GM21390 (cell line): ENCODE measurements around the gene ASXL2.
"Not testable (repeated sequence)": the region's sequence is repeated elsewhere in the genome, so short reads cannot be mapped to it uniquely, and the experiment has no call there.

Experiments used
- ATAC-seq: cut with Tn5 transposase; IDR thresholded peaks from one replicate; pipeline ENCODE4 v1.9.1; 2021; ENCODE audit not compliant: unreplicated experiment

The ASXL2 gene

DNA sequence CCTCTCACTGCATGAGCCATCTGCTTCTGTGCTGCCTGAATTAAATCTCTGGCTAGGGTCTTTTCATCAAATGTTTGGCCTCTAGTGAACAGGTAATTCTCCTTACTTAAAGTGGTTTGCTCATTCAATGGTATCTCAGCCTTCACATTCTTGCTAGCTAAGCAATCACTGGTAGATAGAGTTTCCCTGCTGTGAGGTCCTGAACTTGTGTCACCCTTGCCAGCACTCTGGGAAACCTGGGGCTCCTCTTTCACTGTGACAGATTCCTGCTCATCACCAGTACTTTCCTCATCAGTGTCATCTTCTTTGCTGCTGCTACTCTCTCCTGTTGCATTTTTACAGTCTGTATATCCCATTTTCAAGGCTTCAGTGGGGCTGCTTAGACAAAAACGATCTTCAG is 135.8 kb downstream of the ASXL2 start:
- no peak for ATAC-seq

DNA sequence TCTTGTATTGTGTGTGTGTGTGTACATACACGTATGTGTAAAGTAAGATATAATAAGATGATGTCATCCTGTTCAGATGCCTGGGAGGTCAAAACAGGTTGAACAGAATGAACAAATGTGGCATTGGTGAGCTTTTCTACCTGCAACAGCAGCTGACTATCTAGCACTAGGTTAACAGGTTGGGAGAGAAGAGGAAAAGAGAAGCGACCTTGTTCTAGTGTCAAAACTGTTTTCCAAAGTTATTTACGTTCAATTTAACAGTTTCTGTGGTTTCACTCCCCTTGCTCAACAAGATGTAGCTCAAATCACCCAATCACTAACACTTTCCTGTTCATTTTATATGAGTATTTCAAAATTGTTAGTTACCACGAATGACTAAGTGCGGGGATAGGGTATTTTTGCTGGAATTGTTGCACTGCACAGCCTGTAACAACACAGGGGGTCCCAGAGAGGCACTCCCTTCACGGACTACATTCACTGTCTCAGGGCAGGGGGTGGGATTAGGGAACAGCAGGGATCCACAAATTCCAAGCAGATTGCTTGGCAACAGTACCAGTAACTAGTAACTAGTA is 137.4 kb downstream of the ASXL2 start:
- ATAC-seq, result no peak

DNA sequence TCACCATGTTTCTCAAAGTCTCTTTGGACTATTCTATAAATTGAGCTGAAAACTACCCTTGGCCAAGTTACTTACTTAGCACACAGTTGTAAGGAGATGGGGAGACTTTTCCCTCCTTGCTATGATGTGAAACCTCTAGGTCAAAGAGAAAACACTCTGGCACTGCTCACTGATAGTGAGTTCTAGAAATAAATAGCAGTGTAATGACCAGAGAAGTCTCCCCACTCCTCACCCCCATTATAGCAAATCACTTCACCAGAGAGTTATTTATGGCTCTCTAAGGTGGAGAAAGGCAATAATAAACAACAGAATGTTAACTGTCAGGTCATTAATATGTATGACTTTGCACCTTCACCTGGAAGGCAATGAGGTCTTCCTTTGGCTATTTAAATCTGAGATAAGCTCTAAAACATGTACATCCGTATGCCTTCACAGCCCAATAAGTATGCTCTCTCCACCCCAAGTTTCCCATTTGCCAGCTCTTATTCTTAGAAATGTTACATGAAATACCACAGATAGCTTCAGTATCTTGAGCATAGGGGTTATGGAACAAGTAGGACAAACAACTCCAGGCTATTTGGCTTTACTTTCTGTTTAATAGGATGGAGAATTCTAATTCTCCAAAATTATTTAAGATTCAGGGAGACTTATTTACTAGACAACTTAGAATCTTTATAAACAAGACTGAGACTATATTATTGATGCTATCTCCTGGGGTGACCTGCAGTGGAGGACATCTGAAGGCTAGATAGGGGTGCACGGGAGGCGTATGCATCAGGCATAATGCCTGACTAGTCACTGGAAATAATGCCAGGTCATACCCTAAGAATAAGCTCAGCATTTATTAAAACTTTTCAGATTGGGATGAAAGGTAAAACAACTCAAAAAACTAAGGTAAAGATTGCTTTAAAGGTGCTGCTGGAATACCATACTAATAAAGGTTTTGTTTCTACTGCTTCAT is 139.6 kb downstream of the ASXL2 start:
- no peak for ATAC-seq

DNA sequence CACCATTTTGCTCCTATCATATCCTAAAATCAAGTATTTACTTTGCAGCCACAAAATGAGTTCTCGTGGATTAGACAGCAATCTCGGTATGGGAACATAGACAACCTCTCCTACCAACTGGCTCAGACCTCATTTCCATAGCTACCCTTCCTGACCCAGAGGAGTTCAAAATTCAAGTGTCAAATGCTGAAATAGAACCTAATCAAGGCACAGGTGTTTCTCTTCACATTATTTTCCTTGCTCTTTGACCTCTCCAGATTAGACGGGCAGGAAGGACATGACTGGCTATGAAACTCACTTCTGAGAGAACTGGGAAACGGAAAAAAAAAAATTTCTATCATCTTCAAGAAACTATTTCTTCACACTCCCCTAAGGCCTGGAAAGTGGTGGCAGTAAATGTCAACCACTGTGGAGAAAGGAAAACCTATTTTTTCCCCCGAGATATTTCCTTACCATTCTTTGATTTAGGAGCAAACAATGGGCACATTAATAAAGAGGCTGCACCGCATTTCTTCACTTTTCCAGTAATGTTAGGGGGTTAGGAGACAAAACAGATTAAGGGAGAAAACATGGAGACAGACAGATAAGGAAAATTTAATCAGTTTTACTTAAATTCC is 141.3 kb downstream of the ASXL2 start:
- no peak for ATAC-seq

DNA sequence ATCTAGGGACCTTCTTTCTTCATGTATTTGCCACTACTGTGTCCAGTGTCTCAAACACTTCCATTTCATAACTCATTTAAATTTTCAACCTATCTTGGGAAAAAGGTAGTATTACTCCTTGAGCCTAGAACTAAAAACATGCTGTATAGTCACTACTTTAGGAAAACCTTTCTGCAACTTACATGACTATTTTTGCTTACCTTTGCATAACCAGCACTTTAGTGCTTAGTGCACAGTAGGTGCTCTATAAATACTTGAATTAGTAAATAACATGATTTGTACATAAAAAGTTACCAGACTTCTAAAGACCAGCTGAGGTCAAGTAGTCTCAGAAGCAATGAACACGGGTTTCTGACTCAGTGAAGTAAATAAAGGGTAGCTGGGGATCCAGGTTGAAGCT is 142.5 kb downstream of the ASXL2 start:
- no peak for ATAC-seq

DNA sequence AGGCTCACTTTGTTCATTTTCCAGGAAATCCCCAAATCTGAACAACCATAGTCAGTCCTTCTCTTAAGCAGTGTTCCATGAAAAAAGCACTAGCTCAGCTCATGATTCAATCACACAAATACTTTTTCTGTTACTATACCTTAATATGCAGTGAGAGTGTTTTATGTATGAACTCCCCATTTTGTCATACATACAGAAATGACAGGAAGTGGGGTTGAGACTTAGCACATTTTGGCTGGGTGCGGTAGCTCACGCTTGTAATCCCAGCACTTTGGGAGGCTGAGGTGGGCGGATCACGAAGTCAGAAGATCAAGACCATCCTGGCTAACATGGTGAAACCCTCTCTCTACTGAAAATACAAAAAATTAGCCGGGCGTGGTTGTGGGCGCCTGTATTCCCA is 149.7 kb downstream of the ASXL2 start:
- ATAC-seq, result no peak

DNA sequence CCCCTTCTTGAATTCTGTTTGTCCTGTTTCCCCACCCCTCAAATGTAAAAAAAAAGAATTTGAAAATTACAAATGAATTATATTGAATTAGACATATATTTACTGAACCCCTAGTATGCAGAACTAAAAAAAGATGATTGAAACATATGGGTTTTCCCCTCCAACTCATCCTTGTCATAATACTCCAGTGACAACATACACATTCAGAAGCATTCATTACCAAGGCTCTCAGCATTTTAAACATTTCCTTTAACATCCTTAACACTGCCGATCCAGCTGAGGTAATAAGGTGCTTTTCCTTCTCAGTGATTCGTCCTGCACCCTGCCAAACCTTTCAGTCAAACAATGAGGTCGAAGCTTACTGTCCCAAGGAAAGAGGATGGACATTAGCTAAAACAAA is 151.8 kb downstream of the ASXL2 start:
- no peak for ATAC-seq

DNA sequence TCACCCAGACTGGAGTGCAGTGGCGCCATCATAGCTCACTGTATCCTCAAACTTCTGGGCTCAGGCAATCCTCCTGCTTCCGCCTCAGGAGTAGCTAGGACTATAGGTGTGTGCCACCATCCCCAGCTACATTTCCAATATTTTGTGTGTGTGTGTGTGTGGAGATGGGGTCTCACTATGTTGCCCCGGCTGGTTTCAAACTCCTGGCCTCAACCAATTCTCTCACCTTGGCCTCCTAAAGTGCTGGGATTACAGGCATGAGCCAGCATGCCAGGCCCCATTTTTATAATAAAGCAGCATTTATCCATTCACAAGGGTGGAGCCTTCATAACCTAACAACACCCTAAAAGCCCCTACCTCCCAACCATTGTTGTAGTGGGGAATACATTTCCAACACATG is 152.4 kb downstream of the ASXL2 start:
- ATAC-seq, result no peak

DNA sequence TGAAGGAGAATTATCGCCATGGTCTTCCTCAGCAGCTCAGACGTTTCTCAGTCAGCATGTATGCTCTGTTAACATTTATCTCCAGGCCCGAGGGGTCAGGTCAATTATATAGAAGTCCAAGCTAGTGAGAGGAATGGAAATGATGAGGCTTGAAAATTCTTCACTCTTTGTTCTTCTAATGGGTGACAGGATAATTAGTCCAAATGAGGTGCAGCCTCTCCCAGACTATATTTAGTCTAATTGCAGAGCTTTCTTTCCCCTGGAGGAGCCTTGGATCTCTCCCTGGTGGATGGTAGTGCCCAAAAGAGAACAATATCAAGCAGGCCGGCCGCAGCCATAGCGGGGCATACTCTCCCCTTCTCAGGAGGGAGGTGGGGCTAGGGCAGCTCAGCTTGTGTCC is 153.5 kb downstream of the ASXL2 start:
- no peak for ATAC-seq

DNA sequence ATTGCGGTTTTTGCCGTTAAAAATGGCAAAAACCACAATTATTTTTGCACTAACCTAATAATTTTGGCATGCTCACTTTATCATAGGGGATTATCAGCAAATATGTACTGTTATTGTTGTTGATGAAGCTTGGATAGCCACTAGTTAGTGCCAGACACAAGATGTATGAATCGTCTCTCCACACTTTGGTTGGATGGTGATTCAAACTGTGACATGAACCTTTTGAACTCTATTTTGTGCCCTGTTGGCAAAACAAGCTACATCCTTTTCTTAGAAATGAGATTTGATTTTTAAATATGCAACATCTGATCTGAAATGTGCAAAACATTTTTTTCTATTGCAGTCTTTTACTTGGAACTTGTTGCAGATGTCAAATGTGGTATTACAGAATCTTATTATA is 156.1 kb downstream of the ASXL2 start:
- ATAC-seq, result no peak

DNA sequence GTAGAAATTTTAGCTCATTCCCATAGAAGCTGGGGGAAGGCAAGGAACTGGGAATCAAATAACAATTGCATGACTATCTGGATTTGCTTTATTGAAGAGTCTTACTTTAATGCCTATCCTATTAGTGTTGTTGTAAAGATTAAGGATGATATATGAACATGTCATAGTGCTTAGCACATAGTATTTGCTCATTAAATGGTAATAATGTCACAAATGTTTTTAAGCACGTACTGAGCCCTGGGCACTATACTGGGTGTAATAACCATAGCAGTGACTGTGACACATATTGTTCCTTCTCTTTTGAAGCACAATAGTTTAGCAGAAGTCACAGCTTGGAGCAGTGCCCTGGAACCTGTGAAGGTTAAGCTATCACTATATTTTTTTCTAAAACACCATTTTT is 157.7 kb downstream of the ASXL2 start:
- no peak for ATAC-seq

DNA sequence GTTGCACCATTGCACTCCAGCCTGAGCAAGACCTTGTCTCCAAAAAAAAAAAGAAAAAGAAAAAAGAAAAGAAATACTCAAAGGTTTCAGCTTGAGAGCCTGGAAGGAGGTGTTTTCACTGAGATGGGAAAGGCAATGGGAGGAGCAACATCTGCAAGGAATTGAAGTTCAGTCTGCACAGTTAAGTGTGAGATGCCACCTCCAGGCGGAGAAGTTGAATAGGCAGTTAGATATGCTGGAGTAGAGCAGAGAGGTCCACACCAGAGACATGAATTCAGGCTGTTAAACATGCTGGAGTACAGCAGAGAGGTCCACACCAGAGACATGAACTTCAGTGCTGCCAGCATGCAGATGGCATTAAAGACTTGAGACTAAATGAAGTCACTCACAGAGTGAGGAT is 163.5 kb downstream of the ASXL2 start:
- no peak for ATAC-seq

DNA sequence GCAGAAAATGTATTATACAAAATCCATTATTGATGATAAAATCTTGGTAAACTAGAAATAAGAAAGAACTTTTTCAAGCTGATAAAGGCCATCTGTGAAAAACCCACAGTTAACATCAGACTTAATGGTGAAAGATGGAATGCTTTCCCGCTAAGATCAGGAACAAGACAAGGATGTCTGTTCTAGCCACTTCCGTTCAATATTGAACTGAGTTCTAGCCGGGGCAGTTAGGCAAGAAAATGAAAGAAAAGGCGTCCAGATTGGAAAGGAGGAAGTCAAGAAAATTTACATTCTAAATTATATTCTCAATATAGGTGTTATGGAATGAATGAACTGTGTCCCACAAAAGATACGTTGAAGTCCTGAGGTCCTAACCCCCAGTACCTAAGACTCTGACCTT is 165.8 kb downstream of the ASXL2 start:
- no peak for ATAC-seq

DNA sequence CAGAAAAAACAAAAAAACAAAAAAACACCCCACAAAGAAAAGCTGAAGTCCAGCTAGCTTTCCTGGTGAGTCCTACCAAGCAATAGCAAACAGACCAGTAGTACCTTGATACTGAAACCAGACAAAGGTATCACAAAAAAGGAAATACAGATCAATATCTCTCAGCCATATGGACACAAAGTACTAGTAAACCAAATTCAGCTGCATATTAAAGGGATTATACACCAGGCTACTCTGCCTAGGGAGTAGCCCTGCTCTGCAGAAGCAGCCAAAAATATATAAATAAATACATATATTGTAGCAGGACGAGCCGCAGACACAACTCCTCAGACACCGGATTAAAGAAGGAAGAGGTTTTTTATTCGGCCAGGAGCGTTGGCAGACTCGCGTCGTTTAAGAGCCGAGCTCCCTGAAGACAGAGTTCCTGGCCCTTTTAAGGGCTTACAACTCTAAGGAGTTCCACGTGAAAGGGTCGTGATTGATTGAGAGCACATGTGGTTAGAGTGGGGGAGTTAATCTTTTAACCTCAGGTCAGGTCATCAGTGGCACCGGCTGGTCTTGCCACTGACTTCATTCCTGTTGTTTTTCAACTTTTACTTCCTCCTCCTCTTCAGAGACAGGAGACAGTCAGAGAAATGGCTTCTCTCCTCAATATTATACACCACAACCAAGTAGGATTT is 166.5 kb downstream of the ASXL2 start:
- ATAC-seq, result no peak

DNA sequence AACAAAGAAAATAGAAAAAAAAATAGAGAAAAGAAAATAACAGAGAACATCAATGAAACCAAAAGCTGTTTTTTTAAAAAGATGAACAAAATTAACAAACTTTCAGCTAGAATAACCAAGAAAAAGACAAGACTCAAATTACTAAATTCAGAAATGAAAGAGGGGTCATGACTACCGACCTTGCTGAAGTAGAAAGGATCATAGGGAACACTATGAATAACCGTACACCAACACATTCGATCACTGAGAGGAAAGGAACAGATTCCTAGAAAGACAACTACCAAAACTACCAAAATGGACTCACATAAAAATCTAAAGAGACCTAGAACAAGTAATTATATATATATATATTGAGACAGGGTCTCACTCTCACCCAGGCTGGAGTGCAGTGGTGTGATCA is 167.5 kb downstream of the ASXL2 start:
- ATAC-seq, result no peak

DNA sequence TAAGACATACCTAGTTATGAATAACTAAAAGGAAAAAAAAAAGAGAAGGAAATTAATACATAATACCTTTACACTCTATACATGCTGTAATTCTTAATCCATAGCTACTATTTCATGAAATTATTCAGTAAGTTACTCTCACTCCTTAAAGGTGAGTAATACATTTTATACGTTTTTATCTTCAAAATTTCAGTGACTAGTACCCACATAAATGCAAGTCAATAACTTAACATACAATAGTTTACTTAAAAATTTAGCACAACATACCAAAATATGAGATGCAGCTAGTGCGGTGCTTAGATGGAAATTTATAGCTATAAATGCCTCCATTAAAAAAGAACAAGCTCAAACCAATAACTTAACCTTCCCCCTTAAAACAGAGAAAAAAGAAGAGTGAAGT is 168.9 kb downstream of the ASXL2 start:
- ATAC-seq, result no peak

DNA sequence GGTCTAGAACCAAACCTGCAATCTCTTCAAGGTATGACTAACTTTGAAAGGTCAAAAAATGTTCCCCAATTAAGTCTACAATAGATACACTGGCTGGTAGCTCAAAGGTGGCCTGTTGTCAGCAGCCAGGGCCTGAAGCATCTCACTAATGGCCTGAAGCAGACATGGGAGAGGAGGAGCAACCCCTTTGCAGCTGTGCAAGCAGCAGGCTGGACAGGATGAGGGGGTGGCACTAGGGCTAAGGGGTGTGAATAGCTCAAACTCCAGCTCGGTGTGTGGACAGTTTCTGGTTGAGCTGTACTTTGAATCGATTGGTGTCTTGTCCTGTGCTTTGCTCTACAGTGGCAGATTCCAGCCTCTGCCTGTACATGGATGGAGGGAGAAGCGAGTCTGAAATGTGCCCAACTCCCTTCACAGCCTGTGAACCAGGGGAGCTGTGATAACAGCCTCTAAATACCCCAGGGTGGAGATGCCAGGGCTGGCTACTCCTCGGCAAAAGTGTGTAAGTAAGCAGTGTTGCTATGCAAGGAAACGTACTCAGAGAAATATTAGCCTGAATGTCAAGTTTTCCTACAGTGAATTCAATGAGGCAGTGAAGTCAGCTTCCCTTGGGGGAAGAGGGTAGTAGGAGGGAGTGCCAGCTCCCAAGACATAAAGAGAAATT is 170.2 kb downstream of the ASXL2 start:
- ATAC-seq, result no peak

DNA sequence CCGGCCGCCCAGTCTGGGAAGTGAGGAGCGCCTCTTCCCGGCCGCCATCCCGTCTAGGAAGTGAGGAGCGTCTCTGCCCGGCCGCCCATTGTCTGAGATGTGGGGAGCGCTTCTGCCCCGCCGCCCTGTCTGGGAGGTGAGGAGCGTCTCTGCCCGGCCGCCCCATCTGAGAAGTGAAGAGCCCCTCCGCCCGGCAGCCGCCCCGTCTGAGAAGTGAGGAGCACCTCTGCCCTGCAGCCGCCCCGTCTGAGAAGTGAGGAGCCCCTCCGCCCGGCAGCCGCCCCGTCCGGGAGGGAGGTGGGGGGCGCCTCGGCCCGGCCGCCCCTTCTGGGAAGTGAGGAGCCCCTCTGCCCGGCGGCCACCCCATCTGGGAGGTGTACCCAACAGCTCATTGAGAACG is 172.7 kb downstream of the ASXL2 start:
- not testable (repeated sequence) for ATAC-seq

DNA sequence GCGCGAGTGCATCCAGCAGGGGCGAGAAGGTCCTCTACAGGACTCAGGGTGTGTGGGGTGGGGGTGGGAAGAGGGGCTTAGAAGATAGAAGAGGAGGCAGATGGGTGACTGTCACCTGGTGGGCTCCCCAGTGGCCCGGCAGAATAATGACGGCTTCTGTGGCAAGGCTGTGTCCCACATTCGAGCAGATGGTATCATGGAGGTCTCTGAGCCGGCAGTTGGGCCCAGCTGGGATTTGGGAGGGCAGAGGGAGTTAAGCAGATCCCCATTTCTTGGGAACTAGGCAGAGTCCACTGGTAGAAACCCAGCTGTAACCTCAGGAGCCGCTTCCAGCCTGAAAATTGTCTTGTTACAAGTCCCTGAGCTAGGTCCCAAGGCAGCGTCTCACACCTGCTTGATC is 176.5 kb downstream of the ASXL2 start:
- ATAC-seq, result no peak

DNA sequence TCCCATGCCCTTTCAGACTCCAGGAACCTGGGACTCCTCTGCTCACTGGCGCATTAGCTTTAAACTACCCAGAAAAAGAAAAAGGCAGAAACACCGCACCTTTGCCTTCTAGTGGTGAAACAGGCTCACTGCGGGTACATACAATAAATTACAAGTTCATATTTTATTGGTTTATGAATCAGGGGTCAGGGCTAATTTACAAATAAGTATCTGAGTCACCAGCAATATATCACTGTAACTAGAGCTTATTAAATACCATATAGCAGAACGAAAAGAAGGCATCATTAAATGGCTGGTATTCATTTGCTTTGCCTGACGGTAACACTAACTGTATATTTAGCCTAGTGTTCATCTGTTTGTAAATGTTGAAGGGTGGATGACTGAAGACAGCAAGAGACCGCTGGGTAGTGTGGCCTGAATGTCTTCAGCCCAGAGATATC is 178.0 kb downstream of the ASXL2 start:
- no peak for ATAC-seq

DNA sequence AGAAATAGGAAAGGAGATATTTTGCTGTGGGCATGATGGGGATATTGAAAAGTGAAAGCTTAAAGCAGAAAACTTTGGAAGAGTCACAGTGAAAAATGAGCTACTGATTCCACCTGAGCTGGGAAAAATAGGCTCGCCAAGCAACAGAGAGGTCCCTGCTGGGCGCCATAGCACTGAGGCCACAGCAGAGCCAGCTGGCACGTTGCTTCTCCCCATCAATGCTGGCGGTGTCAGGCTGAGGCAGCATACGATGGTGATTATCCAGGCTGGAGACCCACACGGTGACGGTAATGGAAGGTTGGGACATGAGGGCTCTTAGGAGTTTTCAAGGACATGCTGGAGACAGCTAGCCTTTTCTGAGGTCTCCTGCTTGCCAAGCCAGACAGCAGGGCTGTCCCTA is 179.1 kb downstream of the ASXL2 start:
- no peak for ATAC-seq
